Measurements from ENCODE around the gene EXOC3L2. TPM values are rescaled to one million over a fixed set of nuclear protein-coding genes. Genes with fewer than 3 reads are reported as not detected.
A peak's percentile ranks its signal among the peaks of the same experiment; 100 is the strongest.

The EXOC3L2 gene
- total RNA-seq, 1 donor from 2014 or later: 3.6 TPM

DNA sequence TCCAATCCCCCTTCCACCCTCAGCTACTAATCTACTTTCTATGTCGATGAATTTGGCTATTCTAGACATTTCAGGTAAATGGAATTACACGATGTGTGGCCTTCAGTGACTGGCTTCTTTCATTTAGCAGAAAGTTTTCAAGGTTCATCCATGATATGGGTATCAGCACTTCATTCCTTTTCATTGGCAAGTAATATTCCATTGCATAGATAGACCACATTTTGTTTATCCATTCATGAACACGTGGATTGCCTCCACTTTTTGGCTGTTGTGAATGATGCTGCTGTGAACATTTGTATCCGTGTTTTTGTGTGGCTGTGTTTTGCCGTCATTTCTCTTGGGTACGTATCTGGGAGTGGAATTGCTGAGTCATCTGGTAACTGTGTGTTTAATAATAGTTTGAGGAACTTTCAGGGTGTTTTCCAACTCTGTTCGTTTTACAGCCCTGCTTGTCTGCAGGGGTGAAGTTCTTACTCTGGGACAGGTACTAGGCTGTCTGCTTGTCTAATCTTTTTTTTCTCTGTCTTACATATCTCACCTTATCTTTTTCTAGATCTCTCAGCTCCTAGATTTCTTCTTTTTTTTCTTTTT, 38.3 kb upstream of the EXOC3L2 start:
- Histone ChIP-seq H3K36me3 (peaks cover 71% of the 10 kb centered on the region), H3K9me3 (no peaks in the 10 kb centered on the region), H3K27ac (no peak overlapping the region), H3K4me3 (no peak overlapping the region), H3K4me1 (no peaks in the 10 kb centered on the region), H3K27me3 (ENCODE audit: low read depth) (no peaks in the 10 kb centered on the region)
- ATAC-seq (peak in 1 of 2 donors; percentile 56), DNase-seq (no peak)
- TF ChIP-seq, protein P1, sequence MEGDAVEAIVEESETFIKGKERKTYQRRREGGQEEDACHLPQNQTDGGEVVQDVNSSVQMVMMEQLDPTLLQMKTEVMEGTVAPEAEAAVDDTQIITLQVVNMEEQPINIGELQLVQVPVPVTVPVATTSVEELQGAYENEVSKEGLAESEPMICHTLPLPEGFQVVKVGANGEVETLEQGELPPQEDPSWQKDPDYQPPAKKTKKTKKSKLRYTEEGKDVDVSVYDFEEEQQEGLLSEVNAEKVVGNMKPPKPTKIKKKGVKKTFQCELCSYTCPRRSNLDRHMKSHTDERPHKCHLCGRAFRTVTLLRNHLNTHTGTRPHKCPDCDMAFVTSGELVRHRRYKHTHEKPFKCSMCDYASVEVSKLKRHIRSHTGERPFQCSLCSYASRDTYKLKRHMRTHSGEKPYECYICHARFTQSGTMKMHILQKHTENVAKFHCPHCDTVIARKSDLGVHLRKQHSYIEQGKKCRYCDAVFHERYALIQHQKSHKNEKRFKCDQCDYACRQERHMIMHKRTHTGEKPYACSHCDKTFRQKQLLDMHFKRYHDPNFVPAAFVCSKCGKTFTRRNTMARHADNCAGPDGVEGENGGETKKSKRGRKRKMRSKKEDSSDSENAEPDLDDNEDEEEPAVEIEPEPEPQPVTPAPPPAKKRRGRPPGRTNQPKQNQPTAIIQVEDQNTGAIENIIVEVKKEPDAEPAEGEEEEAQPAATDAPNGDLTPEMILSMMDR (IDR thresholded peaks at IDR 0.05): no peak
- intact Hi-C loops (cut with DNase I): no loop called here

DNA sequence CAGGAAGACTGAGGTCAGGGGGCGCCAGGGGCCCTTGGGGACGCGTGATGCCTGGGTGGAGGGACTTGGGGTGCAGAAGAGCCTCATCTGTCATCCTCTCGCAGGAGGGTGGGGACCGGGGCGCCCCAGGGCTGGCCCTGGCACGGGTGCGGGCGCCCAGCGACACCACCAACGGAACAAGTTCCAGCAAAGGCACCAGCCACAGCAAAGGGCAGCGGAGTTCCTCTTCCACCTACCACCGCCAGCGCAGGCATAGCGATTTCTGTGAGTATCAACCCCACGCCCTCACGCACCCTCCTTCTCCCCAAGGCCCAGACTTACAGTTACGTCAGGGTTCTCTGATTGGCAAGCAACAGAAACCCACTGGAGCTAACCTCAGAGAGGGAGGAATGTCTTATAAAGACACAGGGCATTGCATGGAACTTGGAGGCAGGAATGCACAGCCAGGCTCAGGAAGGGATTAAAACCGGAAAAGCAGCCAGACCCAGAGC, 35.3 kb upstream of the EXOC3L2 start:
- H3K27ac ChIP-seq: peak overlapping the region; percentile 14
- no peak for ATAC-seq
- TF ChIP-seq, protein P1 (IDR thresholded peaks at IDR 0.05): no peak
- no peak overlapping the region for H3K4me3 ChIP-seq
- intact Hi-C loops (cut with DNase I): no loop called here
- no peaks in the 10 kb centered on the region for H3K27me3 ChIP-seq (ENCODE audit: low read depth)
- H3K9me3 ChIP-seq: no peaks in the 10 kb centered on the region
- no peak for DNase-seq
- peaks cover 67% of the 10 kb centered on the region for H3K36me3 ChIP-seq
- no peaks in the 10 kb centered on the region for H3K4me1 ChIP-seq

- Histone ChIP-seq H3K9me3 (no peaks in the 10 kb centered on the region), H3K4me1 (no peaks in the 10 kb centered on the region), H3K27ac (no peak overlapping the region), H3K36me3 (peaks cover 67% of the 10 kb centered on the region), H3K4me3 (no peak overlapping the region), H3K27me3 (ENCODE audit: low read depth) (no peaks in the 10 kb centered on the region)
- TF ChIP-seq, protein P1 (IDR thresholded peaks at IDR 0.05): no peak
- intact Hi-C loops (cut with DNase I): no loop called here
- ATAC-seq (no peak), DNase-seq (no peak)
These were observed 34.5 kb upstream of the EXOC3L2 start for GRCh38 chr19:45279587-45280192.

DNA sequence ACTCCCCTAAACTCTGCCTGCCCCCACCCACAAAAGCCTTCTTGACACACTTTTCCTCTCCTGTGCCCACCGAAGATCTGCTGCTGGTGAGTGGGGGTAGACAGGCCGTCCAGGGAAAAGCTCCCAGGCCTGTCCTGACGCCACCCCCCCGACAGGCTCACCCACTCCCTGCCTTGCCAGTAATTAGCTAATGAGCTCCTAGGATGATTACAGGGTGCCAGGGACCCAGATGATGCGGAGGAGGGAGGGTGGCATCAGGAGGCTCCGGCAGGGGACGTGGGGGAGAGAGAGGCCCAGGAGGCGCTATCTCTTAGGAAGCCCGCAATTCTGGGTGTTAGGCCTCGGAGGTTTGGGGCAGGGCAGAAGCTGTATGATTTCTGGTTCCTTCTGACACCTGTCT, 32.9 kb upstream of the EXOC3L2 start:
- Histone ChIP-seq H3K4me1 (peaks cover under 1% of the 10 kb centered on the region), H3K9me3 (no peaks in the 10 kb centered on the region), H3K27ac (no peak overlapping the region), H3K36me3 (peaks cover 77% of the 10 kb centered on the region), H3K4me3 (no peak overlapping the region), H3K27me3 (ENCODE audit: low read depth) (no peaks in the 10 kb centered on the region)
- TF ChIP-seq, protein P1 (IDR thresholded peaks at IDR 0.05): no peak
- intact Hi-C loops (cut with DNase I): no loop called here
- no peak for DNase-seq
- ATAC-seq: no peak

- peaks cover 79% of the 10 kb centered on the region for H3K36me3 ChIP-seq
- DNase-seq (no peak), ATAC-seq (no peak)
- no peaks in the 10 kb centered on the region for H3K27me3 ChIP-seq (ENCODE audit: low read depth)
- H3K27ac ChIP-seq: no peak overlapping the region
- TF ChIP-seq, protein P1 (IDR thresholded peaks at IDR 0.05): no peak
- no peaks in the 10 kb centered on the region for H3K9me3 ChIP-seq
- peaks cover 10% of the 10 kb centered on the region for H3K4me1 ChIP-seq
- no peak overlapping the region for H3K4me3 ChIP-seq
- intact Hi-C loops (cut with DNase I): no loop called here
These were observed 31.1 kb upstream of the EXOC3L2 start for GRCh38 chr19:45276284-45276687.

Measured in lower lobe of right lung (tissue), 2 donors.